Keratinocyte (primary cell): ENCODE results near the gene ZNFX1.

Source experiments
- CTCF ChIP-seq, 3 experiments: IDR thresholded peaks in 1 of 3; conservative IDR thresholded peaks in 1 of 3; optimal IDR thresholded peaks in 1 of 3; 2 replicates in 2 of 3; 3 replicates in 1 of 3; pipeline versions ENCODE3 to v1.5.1; 2011; ENCODE audit warnings: low read length in 3 of 3, mild to moderate bottlenecking in 3 of 3, moderate library complexity in 2 of 3, control low read depth in 1 of 3, inconsistent platforms in 1 of 3; ENCODE audit not compliant: insufficient read depth in 2 of 3; ENCODE audit errors: extremely low read depth in 1 of 3
- EZH2 ChIP-seq: IDR thresholded peaks from one replicate; pipeline ENCODE4 v1.6.1; 2012; ENCODE audit warnings: inconsistent platforms, mild to moderate bottlenecking, low read length, moderate library complexity

- no peak for TF ChIP-seq EZH2
- no peak for TF ChIP-seq CTCF (optimal IDR thresholded peaks at IDR 0.05 in 1 of 3, IDR thresholded peaks at IDR 0.05 in 1 of 3, conservative IDR thresholded peaks at IDR 0.05 in 1 of 3; ENCODE audit: extremely low read depth in 1 of 3, insufficient read depth in 2 of 3, low read length in 3 of 3)
Measured at GRCh38 chr20:49316704-49317103, 38.8 kb upstream of the ZNFX1 start.
